Stimulated activated CD8-positive, alpha-beta memory T cell treated with anti-CD3 and anti-CD28 coated beads, Interleukin-7, amount 100 ng/mL, for 48 hours (primary cell): Measurements from ENCODE around the gene CDIPT.

Experiments used
- DNase-seq, 2 donors: peaks; one replicate each; pipeline ENCODE4 v3.0.0-alpha.2; 2020; ENCODE audit warnings: low read depth in 1 of 2; ENCODE audit errors: extremely low read depth in 1 of 2

The CDIPT gene

GRCh38 chr16:29860218-29860617 lies 2.8 kb downstream of the CDIPT start:
- DNase-seq: no peak

GRCh38 chr16:29858974-29859373 lies 4.1 kb downstream of the CDIPT start:
- no peak for DNase-seq

DNA sequence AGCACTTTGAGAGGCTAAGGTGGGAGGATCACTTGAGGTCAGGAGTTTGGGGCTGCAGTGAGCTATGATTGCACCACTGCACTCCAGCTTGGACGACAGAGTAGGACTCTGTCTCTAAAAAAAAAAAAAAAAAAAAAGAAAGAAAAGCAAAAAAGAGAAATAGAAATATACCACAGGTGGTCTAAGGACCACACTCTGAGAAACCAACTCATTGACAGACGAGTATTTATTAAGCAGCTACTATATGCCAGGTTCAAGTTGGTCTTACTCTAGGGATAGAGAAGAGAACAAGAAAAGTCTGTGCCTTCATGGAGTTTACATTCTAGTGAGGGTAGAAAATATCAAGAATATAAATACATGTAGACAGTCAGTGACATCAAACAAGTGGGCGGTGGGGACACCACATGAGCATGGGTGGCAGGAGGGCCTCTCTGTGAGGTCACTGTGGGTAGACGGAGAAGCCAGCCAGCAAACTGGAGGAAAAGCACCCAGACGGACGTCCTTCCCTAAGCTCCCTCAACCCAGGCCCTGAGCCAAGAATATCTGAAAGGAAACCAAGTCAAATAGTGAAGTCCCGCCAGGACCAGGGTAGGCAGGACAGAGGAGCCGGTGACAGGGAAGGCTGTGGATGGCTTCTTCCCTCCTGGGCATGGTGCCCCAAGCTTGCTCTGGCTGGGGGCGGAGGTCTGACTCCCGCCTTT lies 4.7 kb downstream of the CDIPT start:
- no peak for DNase-seq

GRCh38 chr16:29857133-29857760 lies 5.8 kb downstream of the CDIPT start:
- no peak for DNase-seq

GRCh38 chr16:29854520-29855100 lies 8.4 kb downstream of the CDIPT start:
- no peak for DNase-seq

- no peak for DNase-seq
Measured at GRCh38 chr16:29852654-29853053, 10.4 kb downstream of the CDIPT start.

GRCh38 chr16:29850998-29851397 lies 12.0 kb downstream of the CDIPT start:
- DNase-seq: no peak

DNA sequence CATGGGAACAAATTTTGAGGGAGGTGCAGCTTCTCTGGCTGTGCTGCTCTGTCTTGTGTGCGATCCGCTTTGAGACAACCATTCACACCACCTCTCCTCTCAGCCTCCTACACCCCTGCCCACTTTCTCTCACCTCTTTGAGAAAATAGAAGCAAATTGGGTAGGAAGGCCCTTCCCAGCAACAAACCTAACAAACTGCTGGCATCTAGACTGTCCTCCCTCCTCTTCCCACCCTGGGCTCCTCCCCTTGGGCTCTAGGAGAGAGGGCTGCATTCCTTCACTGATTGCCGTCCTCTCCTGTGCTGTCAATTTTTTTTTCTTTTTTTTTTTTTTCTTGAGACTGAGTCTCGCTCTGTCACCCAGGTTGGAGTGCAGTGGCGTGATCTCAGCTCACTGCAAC lies 13.5 kb downstream of the CDIPT start:
- DNase-seq: no peak

- peak; percentile 58 to 64 for DNase-seq
Measured at GRCh38 chr16:29848420-29849297, 14.4 kb downstream of the CDIPT start.

GRCh38 chr16:29845656-29846055 lies 17.4 kb downstream of the CDIPT start:
- DNase-seq: no peak

- no peak for DNase-seq
Measured at GRCh38 chr16:29844575-29845331, 18.3 kb downstream of the CDIPT start.

GRCh38 chr16:29843931-29844330 lies 19.1 kb downstream of the CDIPT start:
- no peak for DNase-seq

DNA sequence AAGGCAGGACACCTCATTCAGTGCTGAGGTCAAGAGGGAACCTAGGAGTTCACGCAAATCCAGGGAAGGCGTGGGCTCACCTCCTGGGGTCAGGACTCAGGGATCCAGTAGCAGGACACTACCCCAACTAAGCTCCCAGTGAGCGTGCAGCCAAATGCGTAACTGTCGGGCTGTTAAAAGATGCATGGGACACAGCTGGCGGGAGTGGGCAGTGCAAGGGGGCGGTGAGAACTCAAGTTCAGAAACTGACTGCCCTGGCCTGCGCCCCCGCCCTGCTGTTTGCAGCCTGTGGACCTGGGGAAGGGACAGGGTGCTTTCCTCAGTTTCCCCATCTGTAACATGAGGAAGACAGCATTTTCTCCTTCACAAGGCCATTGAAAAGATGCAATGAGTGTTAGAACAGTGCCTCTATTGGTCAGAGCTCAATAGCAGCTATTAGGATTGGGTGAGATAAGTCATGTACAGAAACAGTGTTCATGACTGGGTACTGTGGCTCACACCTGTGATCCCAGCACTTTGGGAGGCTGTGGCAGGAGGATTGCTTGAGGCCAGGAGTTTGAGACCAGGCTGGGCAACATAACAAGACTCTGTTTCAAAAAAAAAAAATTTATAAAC lies 20.2 kb downstream of the CDIPT start:
- no peak for DNase-seq

- DNase-seq: no peak
Measured at GRCh38 chr16:29841631-29842030, 21.4 kb downstream of the CDIPT start.

DNA sequence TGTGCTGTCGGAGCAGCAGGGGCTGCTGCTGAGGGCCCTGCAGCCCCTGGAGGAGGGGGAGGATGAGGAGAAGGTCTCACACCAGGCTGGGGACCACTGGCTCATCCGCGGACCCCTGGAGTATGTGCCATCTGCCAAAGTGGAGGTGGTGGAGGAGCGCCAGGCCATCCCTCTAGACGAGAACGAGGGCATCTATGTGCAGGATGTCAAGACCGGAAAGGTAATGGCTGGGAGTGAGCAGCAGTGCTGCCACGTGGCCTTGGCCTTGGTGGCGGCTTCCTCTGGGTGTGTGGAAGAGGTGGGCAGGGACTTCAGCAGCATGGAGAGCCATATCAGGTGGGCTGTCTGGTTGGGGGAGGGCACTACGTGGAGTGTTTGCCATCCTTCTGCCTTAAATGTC lies 22.8 kb downstream of the CDIPT start:
- no peak for DNase-seq

- DNase-seq: no peak
Measured at GRCh38 chr16:29839822-29840221, 23.2 kb downstream of the CDIPT start.

DNA sequence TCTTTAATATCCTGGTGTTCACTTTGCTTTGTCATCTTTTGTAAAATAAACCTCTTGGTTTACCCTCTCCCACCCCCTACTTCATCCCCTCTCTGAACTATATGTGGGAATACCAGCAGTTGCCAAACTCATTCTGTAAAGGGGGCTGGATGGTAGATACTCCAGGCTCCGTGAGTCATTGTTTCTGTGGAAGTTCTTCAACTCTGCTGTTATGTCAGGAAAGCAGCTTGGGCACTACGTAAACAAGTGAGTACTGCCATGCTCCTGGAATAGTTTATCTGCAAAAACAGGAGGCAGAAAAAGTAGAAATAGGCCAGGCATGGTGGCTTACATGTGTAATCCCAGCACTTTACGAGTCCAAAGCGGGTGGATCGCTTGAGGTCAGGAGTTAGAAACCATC lies 25.2 kb downstream of the CDIPT start:
- no peak for DNase-seq

GRCh38 chr16:29836623-29837022 lies 26.4 kb downstream of the CDIPT start:
- no peak for DNase-seq

- no peak for DNase-seq
Measured at GRCh38 chr16:29835926-29836325, 27.1 kb downstream of the CDIPT start.

DNA sequence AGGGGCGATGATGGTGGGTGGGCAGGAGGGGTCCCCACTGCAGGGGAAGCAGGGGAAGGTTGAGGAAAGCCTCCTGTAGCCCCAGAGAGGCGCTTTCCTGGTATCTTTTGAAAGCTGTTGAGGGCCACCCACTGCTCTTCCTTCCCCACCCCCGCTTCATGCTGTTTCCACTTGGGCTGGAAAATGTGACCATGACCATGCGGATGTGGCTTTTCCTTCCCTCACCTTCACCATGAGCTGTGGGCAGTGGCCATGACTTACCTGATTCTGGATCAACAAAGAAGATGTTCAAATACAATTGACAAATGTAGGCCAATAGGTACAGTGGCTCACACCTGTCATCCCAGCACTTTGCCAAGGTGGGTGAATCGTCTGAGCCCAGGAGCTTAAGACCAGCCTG lies 28.9 kb downstream of the CDIPT start:
- no peak for DNase-seq
